PC-9 (cell line): Measurements from ENCODE around the gene LIX1L. TPM values are rescaled to one million over a fixed set of nuclear protein-coding genes. Genes with fewer than 3 reads are reported as not detected.

Experiments
- BruUV-seq: library from RNA; stranded (reverse); fragments of 400-500 nt; replicated peaks from 2 replicates; lab custom pipeline; 2021; lab: Mats Ljungman, UMichigan
- CTCF ChIA-PET: fragments of 300-600 bp; sonication (Branson Sonifier 250); formaldehyde crosslinking; loops from one replicate; lab custom pipeline; 2022; ENCODE audit warnings: antibody characterized with exemption; lab: Charles Lee
- POLR2A ChIA-PET: fragments of 300-600 bp; sonication (Branson Sonifier 250); formaldehyde crosslinking; loops from one replicate; lab custom pipeline; 2022; ENCODE audit warnings: antibody characterized with exemption; ENCODE audit not compliant: unreplicated experiment; lab: Charles Lee
- DNase-seq, 2 experiments: peaks; one replicate each; pipeline versions ENCODE4 v3.0.0 to v3.0.0-alpha.2; 2015 to 2022; ENCODE audit warnings: mixed read lengths in 1 of 2
- H2AFZ ChIP-seq: fragments of 200-600 bp; sonication (generic); 2 replicates; pipeline ENCODE4 v1.8.1; 2017; ENCODE audit warnings: antibody characterized with exemption
- H3F3A ChIP-seq: fragments of 200-600 bp; sonication (generic); 2 replicates; pipeline ENCODE4 v1.8.1; 2017; ENCODE audit warnings: antibody characterized with exemption, mild to moderate bottlenecking, low read depth; ENCODE audit not compliant: insufficient read depth
- H3K27ac ChIP-seq: fragments of 200-600 bp; sonication (generic); 2 replicates; pipeline ENCODE4 v1.6.1; 2016; ENCODE audit warnings: mixed run types
- H3K27me3 ChIP-seq: fragments of 200-600 bp; sonication (generic); 2 replicates; pipeline ENCODE4 v1.6.1; 2016; ENCODE audit warnings: low read depth, mixed run types; ENCODE audit not compliant: insufficient read depth
- H3K36me3 ChIP-seq: fragments of 200-600 bp; sonication (generic); 2 replicates; pipeline ENCODE4 v1.6.1; 2016; ENCODE audit warnings: low read depth, mixed run types
- H3K4me1 ChIP-seq: fragments of 200-600 bp; sonication (generic); replicated peaks from 2 replicates; pipeline ENCODE4 v1.6.1; 2016; ENCODE audit warnings: mixed run types; ENCODE audit not compliant: insufficient read depth
- H3K4me2 ChIP-seq: fragments of 200-600 bp; sonication (generic); 2 replicates; pipeline ENCODE4 v1.6.1; 2017; ENCODE audit warnings: mixed run types
- H3K4me3 ChIP-seq: fragments of 200-600 bp; sonication (generic); 2 replicates; pipeline ENCODE4 v1.6.1; 2016; ENCODE audit warnings: mixed run types
- H3K79me2 ChIP-seq: fragments of 200-600 bp; sonication (generic); 2 replicates; pipeline ENCODE4 v1.6.1; 2017; ENCODE audit warnings: low read depth, mixed run types
- H3K9me2 ChIP-seq: fragments of 200-600 bp; sonication (generic); 2 replicates; pipeline ENCODE4 v1.8.1; 2017; ENCODE audit warnings: mild to moderate bottlenecking; ENCODE audit not compliant: insufficient read depth
- H3K9me3 ChIP-seq: fragments of 200-600 bp; sonication (generic); 2 replicates; pipeline ENCODE4 v1.8.1; 2016; ENCODE audit warnings: low read depth; ENCODE audit not compliant: insufficient read depth
- H4K20me1 ChIP-seq: fragments of 200-600 bp; sonication (generic); 2 replicates; pipeline ENCODE4 v1.8.1; 2017; ENCODE audit not compliant: insufficient read depth
- CTCF ChIP-seq: fragments of 200-600 bp; sonication (generic); conservative IDR thresholded peaks from 2 replicates; pipeline ENCODE4 v1.6.1; 2017; ENCODE audit warnings: mixed run types, antibody characterized with exemption, mild to moderate bottlenecking, moderate library complexity
- EZH2 ChIP-seq: fragments of 200-600 bp; sonication (generic); IDR thresholded peaks from 2 replicates; pipeline ENCODE4 v1.8.0; 2017; ENCODE audit warnings: antibody characterized with exemption, low read depth
- intact Hi-C: fragments of 100-400 bp; cut with micrococcal nuclease; formaldehyde crosslinking; loops from one replicate; pipeline ENCODE4 v1.10.0; 2022; ENCODE audit not compliant: unreplicated experiment
- total RNA-seq: library from RNA; stranded (reverse); gene quantifications from 2 replicates; pipeline ENCODE4 v1.2.3, GENCODE V29; 2021

Gene LIX1L
- total RNA-seq, 1 experiment from 2014 or later = 0.48 TPM

DNA sequence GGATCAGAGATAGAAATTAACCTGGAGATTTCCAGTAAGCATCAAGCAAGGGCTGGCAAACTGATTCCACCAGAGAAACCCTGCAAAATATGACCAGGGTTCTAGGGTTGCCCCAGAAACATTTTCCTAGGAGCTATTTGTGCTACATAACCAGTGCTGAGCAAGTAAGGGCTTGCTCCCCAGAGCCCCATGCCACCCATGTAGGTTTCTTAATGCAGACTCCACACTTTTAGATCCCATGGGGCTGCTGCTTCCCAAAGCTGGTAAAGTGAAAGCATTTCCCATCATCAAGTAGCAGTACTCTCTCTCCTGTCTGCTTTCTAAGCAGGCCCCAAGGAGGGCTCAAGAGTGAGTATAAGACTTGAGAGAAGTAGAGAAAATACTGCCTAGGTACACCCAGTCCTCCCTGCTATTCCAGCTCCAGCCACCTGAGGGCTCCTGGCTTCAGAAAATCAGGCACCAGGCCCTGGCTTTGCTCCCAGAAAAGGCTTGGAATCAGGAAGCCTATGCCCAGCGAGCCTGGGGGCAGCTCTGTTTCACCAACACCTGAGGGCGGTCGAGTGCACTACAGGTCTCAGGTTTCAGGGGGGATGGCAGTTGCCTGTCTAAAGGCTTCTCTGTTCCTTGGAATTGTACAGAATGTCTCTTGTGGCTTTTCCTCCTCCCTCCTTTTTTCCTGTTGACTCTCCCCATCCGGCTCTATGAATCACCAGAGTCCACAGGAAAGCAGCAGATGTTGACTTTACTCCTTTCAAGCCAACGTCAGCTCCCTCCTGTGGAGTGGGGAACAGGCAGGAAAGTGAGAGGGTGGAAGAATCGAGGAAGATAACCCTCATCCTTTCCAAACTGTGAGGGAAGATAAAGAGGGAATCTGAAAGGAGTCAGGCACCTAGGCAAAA, 66.0 kb downstream of the LIX1L start:
- Histone ChIP-seq H3K4me1 (peaks cover 52% of the 10 kb centered on the region), H3F3A (peaks cover 35% of the 10 kb centered on the region), H2AFZ (peak overlapping the region; percentile 28; the same call in 1 of the 2 replicates), H3K4me2 (peak overlapping the region; percentile 69), H3K79me2 (no peaks in the 10 kb centered on the region), H3K9me3 (no peaks in the 10 kb centered on the region), H3K9me2 (no peaks in the 10 kb centered on the region), H3K4me3 (peak overlapping the region; percentile 27; the same call in 1 of the 2 replicates), H4K20me1 (no peaks in the 10 kb centered on the region), H3K36me3 (no peaks in the 10 kb centered on the region), H3K27me3 (no peaks in the 10 kb centered on the region), H3K27ac (peak overlapping the region; percentile 65)
- TF ChIP-seq CTCF (peak; percentile 95), EZH2 (no peak)
- BruUV-seq = no TSS peak
- ChIA-PET POLR2A (interaction anchor here (0.5 to 1.6 kb wide), 9 partner anchors 32 to 119 kb away, joined by 3 to 19 read pairs (median 6); partner anchors contain the start of genes ANKRD34A, NUDT17, PIAS3 and POLR3C), CTCF (interaction anchor here (0.5 to 3.8 kb wide), 19 partner anchors 10 to 214 kb away, joined by 3 to 29 read pairs (median 4); partner anchors contain the start of genes ITGA10, LIX1L, NUDT17 and PEX11B)
- intact Hi-C loops = loop anchor here (1.0 kb wide), 6 partner anchors 18 to 118 kb away; partner anchors contain the start of genes ITGA10, NUDT17 and PIAS3
- DNase-seq = peak; percentile 97 to 99

DNA sequence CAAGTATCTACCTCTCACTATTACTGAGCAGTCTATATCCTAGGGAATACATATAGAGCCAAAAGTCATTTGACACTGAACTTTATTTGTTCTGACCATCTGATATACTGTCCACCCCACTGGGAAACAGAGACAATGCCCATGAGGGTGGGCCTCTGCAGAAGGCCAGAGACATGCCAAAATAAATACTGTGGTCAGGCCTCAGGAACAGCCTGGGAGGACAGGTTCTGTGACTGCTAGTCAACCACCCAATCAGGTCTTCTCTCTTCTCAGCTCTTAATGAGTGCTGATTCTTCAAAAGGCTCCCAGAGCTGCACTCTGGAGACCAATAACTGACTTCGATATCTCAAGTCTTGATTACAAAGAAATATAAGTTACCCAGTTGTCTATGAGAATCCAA, 66.7 kb downstream of the LIX1L start:
- DNase-seq = peak; percentile 75 to 92
- no TSS peak for BruUV-seq
- no peaks in the 10 kb centered on the region for H3K9me3 ChIP-seq
- ChIA-PET CTCF (interaction anchor here (0.5 to 3.8 kb wide), 15 partner anchors 10 to 213 kb away, joined by 3 to 29 read pairs (median 5); partner anchors contain the start of genes ITGA10, NUDT17, PIAS3 and RBM8A), POLR2A (interaction anchor here (0.6 to 1.6 kb wide), 4 partner anchors 33 to 120 kb away, joined by 4 to 19 read pairs (median 7); partner anchors contain the start of genes NUDT17, PIAS3, POLR3C and RNF115)
- peaks cover 52% of the 10 kb centered on the region for H3K4me1 ChIP-seq
- H2AFZ ChIP-seq = peak overlapping the region; percentile 15; the same call in 1 of the 2 replicates
- peak overlapping the region; percentile 27; the same call in 1 of the 2 replicates for H3K4me3 ChIP-seq
- intact Hi-C loops = no loop called here
- H3K36me3 ChIP-seq = no peaks in the 10 kb centered on the region
- H3K27ac ChIP-seq = peak overlapping the region; percentile 58
- no peaks in the 10 kb centered on the region for H3K27me3 ChIP-seq
- peaks cover 35% of the 10 kb centered on the region for H3F3A ChIP-seq
- no peaks in the 10 kb centered on the region for H4K20me1 ChIP-seq
- H3K79me2 ChIP-seq = no peaks in the 10 kb centered on the region
- peak overlapping the region; percentile 69 for H3K4me2 ChIP-seq
- H3K9me2 ChIP-seq = no peaks in the 10 kb centered on the region
- TF ChIP-seq CTCF (no peak), EZH2 (no peak)

GRCh38 chr1:145889722-145890121, 68.1 kb downstream of the LIX1L start:
- peaks cover 58% of the 10 kb centered on the region for H3K4me1 ChIP-seq
- H3K9me3 ChIP-seq = no peaks in the 10 kb centered on the region
- H3K27ac ChIP-seq = no peak overlapping the region
- POLR2A ChIA-PET = no interaction called here
- no peak overlapping the region for H3K4me3 ChIP-seq
- CTCF ChIA-PET = no interaction called here
- peaks cover 35% of the 10 kb centered on the region for H3F3A ChIP-seq
- intact Hi-C loops = no loop called here
- no peak for DNase-seq
- H3K27me3 ChIP-seq = no peaks in the 10 kb centered on the region
- BruUV-seq = no TSS peak
- TF ChIP-seq EZH2 (no peak), CTCF (no peak)
- H3K79me2 ChIP-seq = no peaks in the 10 kb centered on the region
- H3K9me2 ChIP-seq = no peaks in the 10 kb centered on the region
- H3K4me2 ChIP-seq = peak overlapping the region; percentile 11; the same call in 1 of the 2 replicates
- no peak overlapping the region for H2AFZ ChIP-seq
- no peaks in the 10 kb centered on the region for H4K20me1 ChIP-seq
- H3K36me3 ChIP-seq = no peaks in the 10 kb centered on the region
